NCI-H2196 (cell line): ENCODE data around the gene OR52E8.

Experiments
- DNase-seq: peaks from one replicate; lab custom pipeline; 2025; ENCODE audit not compliant: unreplicated experiment; lab: John Stamatoyannopoulos, UW

The OR52E8 gene

GRCh38 chr11:5857590-5857989 lies at the start of gene OR52E8:
Gene OR52E8, minus strand, starts transcription at chr11:5857690. Its CDS starts 0 bp downstream, at chr11:5857690.
- no peak for DNase-seq

GRCh38 chr11:5899534-5899933 lies 42.0 kb upstream of the OR52E8 start:
- DNase-seq = no peak

GRCh38 chr11:5892908-5893307 lies 35.4 kb upstream of the OR52E8 start, which contains the start of gene OR52E5:
Gene OR52E5, plus strand, starts transcription at chr11:5893208. Its CDS starts 7,569 bp downstream, at chr11:5900777.
- no peak for DNase-seq

- DNase-seq = peak; percentile 32
These were observed 33.8 kb upstream of the OR52E8 start for GRCh38 chr11:5891216-5891800.

- DNase-seq = no peak
These were observed 30.2 kb upstream of the OR52E8 start for GRCh38 chr11:5887661-5888060.

- no peak for DNase-seq
These were observed 29.7 kb upstream of the OR52E8 start for GRCh38 chr11:5887172-5887571.

GRCh38 chr11:5881756-5882155 lies 24.3 kb upstream of the OR52E8 start:
- DNase-seq = no peak

GRCh38 chr11:5880329-5880728 lies 22.8 kb upstream of the OR52E8 start, which contains the start of gene OR52E4:
Gene OR52E4, plus strand, starts transcription at chr11:5880629. Its CDS starts 3,664 bp downstream, at chr11:5884293.
- DNase-seq = no peak

- DNase-seq = no peak
These were observed 21.1 kb upstream of the OR52E8 start for GRCh38 chr11:5878564-5878963.

- DNase-seq = no peak
These were observed 8.3 kb upstream of the OR52E8 start for GRCh38 chr11:5865826-5866225.

GRCh38 chr11:5851002-5851401 lies 6.5 kb downstream of the OR52E8 start:
- no peak for DNase-seq

- DNase-seq = no peak
These were observed 9.8 kb downstream of the OR52E8 start for GRCh38 chr11:5847711-5848110.

GRCh38 chr11:5846701-5847100 lies 10.8 kb downstream of the OR52E8 start:
- no peak for DNase-seq

GRCh38 chr11:5841797-5842196 lies 15.7 kb downstream of the OR52E8 start, which contains the start of gene OR52E6:
Gene OR52E6, minus strand, starts transcription at chr11:5841897. Its CDS starts 0 bp downstream, at chr11:5841897.
- DNase-seq = no peak

GRCh38 chr11:5837695-5838094 lies 19.8 kb downstream of the OR52E8 start:
- DNase-seq = no peak

- no peak for DNase-seq
These were observed 24.0 kb downstream of the OR52E8 start for GRCh38 chr11:5833446-5833845.

GRCh38 chr11:5831196-5831829 lies 26.2 kb downstream of the OR52E8 start:
- no peak for DNase-seq

- no peak for DNase-seq
These were observed 39.1 kb downstream of the OR52E8 start for GRCh38 chr11:5818245-5818886.

- DNase-seq = no peak
These were observed 42.0 kb downstream of the OR52E8 start for GRCh38 chr11:5815534-5815933.

- no peak for DNase-seq
These were observed 47.3 kb downstream of the OR52E8 start for GRCh38 chr11:5809905-5810795.

GRCh38 chr11:5809122-5809519 lies 48.4 kb downstream of the OR52E8 start:
- DNase-seq = no peak
